HG02571 (cell line): ENCODE data around the gene CENPL.
"Not testable (repeated sequence)": the region's sequence is repeated elsewhere in the genome, so short reads cannot be mapped to it uniquely, and the experiment has no call there.

Source experiments
- ATAC-seq: cut with Tn5 transposase; IDR thresholded peaks from one replicate; pipeline ENCODE4 v1.9.1; 2021; ENCODE audit warnings: mild to moderate bottlenecking, moderate library complexity; ENCODE audit not compliant: unreplicated experiment

CENPL gene

GRCh38 chr1:173859547-173859946, 34.9 kb upstream of the CENPL start:
- ATAC-seq, result not testable (repeated sequence)

GRCh38 chr1:173857363-173857917, 32.8 kb upstream of the CENPL start:
- ATAC-seq, result no peak

- ATAC-seq, result no peak
These were observed 32.2 kb upstream of the CENPL start for GRCh38 chr1:173856903-173857302.

GRCh38 chr1:173856014-173856413, 31.3 kb upstream of the CENPL start:
- ATAC-seq, result no peak

GRCh38 chr1:173853074-173853473, 28.4 kb upstream of the CENPL start:
- no peak for ATAC-seq

- no peak for ATAC-seq
These were observed 27.4 kb upstream of the CENPL start for GRCh38 chr1:173852105-173852504.

GRCh38 chr1:173832748-173833147, 8.1 kb upstream of the CENPL start:
- no peak for ATAC-seq

GRCh38 chr1:173827611-173828010, 2.9 kb upstream of the CENPL start:
- no peak for ATAC-seq

GRCh38 chr1:173823781-173824314, 835 bp downstream of the CENPL start:
- peak; percentile 33 for ATAC-seq

- ATAC-seq, result no peak
These were observed 3.0 kb downstream of the CENPL start for GRCh38 chr1:173821680-173822079.

- ATAC-seq, result no peak
These were observed 6.2 kb downstream of the CENPL start for GRCh38 chr1:173818459-173818858.

GRCh38 chr1:173813654-173814053, 11.0 kb downstream of the CENPL start:
- not testable (repeated sequence) for ATAC-seq

GRCh38 chr1:173802961-173803360, 21.7 kb downstream of the CENPL start:
- no peak for ATAC-seq

GRCh38 chr1:173799995-173800394, 24.7 kb downstream of the CENPL start:
- not testable (repeated sequence) for ATAC-seq

- no peak for ATAC-seq
These were observed 26.6 kb downstream of the CENPL start for GRCh38 chr1:173798078-173798477.

GRCh38 chr1:173789841-173790240, 34.8 kb downstream of the CENPL start:
- no peak for ATAC-seq

- ATAC-seq, result no peak
These were observed 39.7 kb downstream of the CENPL start for GRCh38 chr1:173784997-173785396.

GRCh38 chr1:173779936-173780335, 44.7 kb downstream of the CENPL start:
- ATAC-seq, result no peak

- ATAC-seq, result no peak
These were observed 49.0 kb downstream of the CENPL start for GRCh38 chr1:173775578-173776226.

- no peak for ATAC-seq
These were observed 53.1 kb downstream of the CENPL start for GRCh38 chr1:173771560-173771959.

- ATAC-seq, result not testable (repeated sequence)
These were observed 54.4 kb downstream of the CENPL start for GRCh38 chr1:173770330-173770729.

GRCh38 chr1:173768827-173769226, 55.9 kb downstream of the CENPL start:
- no peak for ATAC-seq

- no peak for ATAC-seq
These were observed 56.5 kb downstream of the CENPL start for GRCh38 chr1:173768206-173768605.
